HepG2 (cell line): ENCODE data around the gene CASKIN1. TPM values are rescaled to one million over a fixed set of nuclear protein-coding genes. Genes with fewer than 3 reads are reported as not detected.

ENCODE experiments used
- AKNA ChIP-seq: sonication (generic); formaldehyde crosslinking; IDR thresholded peaks from 2 replicates; pipeline ENCODE4 v1.4.0; 2020; ENCODE audit warnings: missing genetic modification reagents, borderline replicate concordance
- NR2F2 ChIP-seq: IDR thresholded peaks from 2 replicates; pipeline ENCODE4 v1.6.1; 2012; ENCODE audit warnings: low read depth, inconsistent platforms, borderline replicate concordance
- RARG ChIP-seq: sonication (generic); formaldehyde crosslinking; IDR thresholded peaks from 2 replicates; pipeline ENCODE4 v1.4.0; 2020; ENCODE audit warnings: low read depth, mild to moderate bottlenecking, missing genetic modification reagents
- UBTF ChIP-seq: sonication (generic); formaldehyde crosslinking; IDR thresholded peaks from 2 replicates; pipeline ENCODE4 v1.4.0; 2020; ENCODE audit warnings: mild to moderate bottlenecking, missing genetic modification reagents
- ZBTB46 ChIP-seq: sonication (generic); formaldehyde crosslinking; IDR thresholded peaks from 2 replicates; pipeline ENCODE4 v1.4.0; 2020; ENCODE audit warnings: mild to moderate bottlenecking, missing genetic modification reagents, borderline replicate concordance
- ZFYVE20 ChIP-seq: sonication (generic); formaldehyde crosslinking; IDR thresholded peaks from 2 replicates; pipeline ENCODE4 v1.8.0; 2023; ENCODE audit warnings: low read depth, mild to moderate bottlenecking, moderate library complexity, missing genetic modification reagents, borderline replicate concordance
- ZNF142 ChIP-seq: sonication (generic); formaldehyde crosslinking; IDR thresholded peaks from 2 replicates; pipeline ENCODE4 v1.4.0; 2020; ENCODE audit warnings: missing genetic modification reagents
- ZNF3 ChIP-seq: IDR thresholded peaks from 2 replicates; pipeline ENCODE4 v1.7.0; 2017; ENCODE audit warnings: inconsistent platforms
- ZNF33A ChIP-seq: sonication (generic); formaldehyde crosslinking; IDR thresholded peaks from 2 replicates; pipeline ENCODE4 v1.5.1; 2020; ENCODE audit warnings: missing genetic modification reagents, mild to moderate bottlenecking, moderate library complexity, borderline replicate concordance
- ZNF33B ChIP-seq: sonication (generic); formaldehyde crosslinking; IDR thresholded peaks from 2 replicates; pipeline ENCODE4 v1.5.1; 2020; ENCODE audit warnings: mild to moderate bottlenecking, missing genetic modification reagents
- ZNF563 ChIP-seq: sonication (generic); formaldehyde crosslinking; IDR thresholded peaks from 2 replicates; pipeline ENCODE4 v1.8.0; 2022; ENCODE audit warnings: mild to moderate bottlenecking, moderate library complexity, missing genetic modification reagents
- ZNF746 ChIP-seq: sonication (generic); formaldehyde crosslinking; IDR thresholded peaks from 2 replicates; pipeline ENCODE4 v1.8.0; 2022; ENCODE audit warnings: mild to moderate bottlenecking, missing genetic modification reagents
- polyA plus RNA-seq, 8 experiments: library from polyadenylated mRNA; depleted of rRNA in 3 of 8; stranded (reverse) in 7 of 8; unstranded in 1 of 8; fragments of >200 nt; fragmentation: Illumina TruSeq in 4 of 8; extraction: Trizol in 4 of 8; gene quantifications; 2 replicates each; pipeline versions ENCODE4 v1.2.1 to v1.2.3, GENCODE V29; 2011 to 2016; ENCODE audit warnings: low read depth in 4 of 8, missing spikeins in 1 of 8, mixed read lengths in 1 of 8; ENCODE audit not compliant: insufficient read depth in 1 of 8
- total RNA-seq, 5 experiments: library from RNA; depleted of rRNA; stranded (reverse); fragments of >200 nt; fragmentation: Illumina TruSeq; extraction: Trizol; gene quantifications; 2 replicates each; pipeline ENCODE4 v1.2.3, GENCODE V29; 2016; ENCODE audit warnings: low read depth in 1 of 5

CASKIN1 gene
- total and polyA plus RNA-seq, 2 of the 13 experiments (the other 11 are each of a cell fraction or from before 2014, with no cell fraction given) = 1.2 to 2.2 TPM

- TF ChIP-seq ZNF142 (peak; percentile 75; the same call in 1 of the 2 replicates), AKNA (CRISPR knock-in tag) (peak; percentile 18; the same call in 1 of the 2 replicates), UBTF (CRISPR knock-in tag) (peak; percentile 19; the same call in 1 of the 2 replicates), ZNF746 (CRISPR knock-in tag) (no peak), RARG (no peak), ZNF33B (CRISPR knock-in tag) (no peak; the same call in 1 of the 2 replicates), ZBTB46 (CRISPR knock-in tag) (no peak), NR2F2 (peak; percentile 3; the same call in 1 of the 2 replicates), ZNF3 (no peak), ZNF33A (CRISPR knock-in tag) (no peak), ZFYVE20 (CRISPR knock-in tag) (no peak), ZNF563 (CRISPR knock-in tag) (peak; percentile 86)
Measured at GRCh38 chr16:2205104-2205966, 8.9 kb upstream of the CASKIN1 start, which contains the start of gene MLST8 (continued).
